Parathyroid adenoma (tissue), 2 donors: ENCODE data around the gene RPL12.

Source experiments
- H2AFZ ChIP-seq: fragments of 300-600 bp; sonication (generic); one replicate; pipeline ENCODE4 v1.7.0; 2017; ENCODE audit warnings: antibody characterized with exemption, mild to moderate bottlenecking
- H3K27ac ChIP-seq: fragments of 300-600 bp; sonication (generic); one replicate; pipeline ENCODE4 v1.7.0; 2017
- H3K27me3 ChIP-seq: fragments of 300-600 bp; sonication (generic); one replicate; pipeline ENCODE4 v1.7.0; 2017; ENCODE audit warnings: low read length; ENCODE audit not compliant: control insufficient read depth, insufficient read depth
- H3K36me3 ChIP-seq: fragments of 300-600 bp; sonication (generic); one replicate; pipeline ENCODE4 v1.7.0; 2017; ENCODE audit warnings: low read length; ENCODE audit not compliant: control insufficient read depth, insufficient read depth
- H3K4me1 ChIP-seq: fragments of 300-600 bp; sonication (generic); one replicate; pipeline ENCODE4 v1.7.0; 2017; ENCODE audit warnings: control low read depth
- H3K4me2 ChIP-seq: fragments of 300-600 bp; sonication (generic); one replicate; pipeline ENCODE4 v1.7.0; 2017; ENCODE audit warnings: low read length
- H3K4me3 ChIP-seq: fragments of 300-600 bp; sonication (generic); one replicate; pipeline ENCODE4 v1.7.0; 2017; ENCODE audit warnings: low read depth, low read length
- H3K79me2 ChIP-seq: fragments of 300-600 bp; sonication (generic); one replicate; pipeline ENCODE4 v1.7.0; 2017; ENCODE audit warnings: control low read depth
- H3K9ac ChIP-seq: fragments of 300-600 bp; sonication (generic); one replicate; pipeline ENCODE4 v1.7.0; 2017; ENCODE audit warnings: mild to moderate bottlenecking
- H3K9me3 ChIP-seq: fragments of 300-600 bp; sonication (generic); one replicate; pipeline ENCODE4 v1.7.0; 2017; ENCODE audit warnings: low read length; ENCODE audit not compliant: control insufficient read depth
- TF ChIP-seq, protein P1 (sequence below): fragments of 300-600 bp; sonication (generic); IDR thresholded peaks from one replicate; pipeline ENCODE4 v1.7.0; 2017; ENCODE audit warnings: antibody characterized with exemption, mild to moderate bottlenecking
- donor health status: primary hyperparathyroidism.

Gene RPL12

DNA sequence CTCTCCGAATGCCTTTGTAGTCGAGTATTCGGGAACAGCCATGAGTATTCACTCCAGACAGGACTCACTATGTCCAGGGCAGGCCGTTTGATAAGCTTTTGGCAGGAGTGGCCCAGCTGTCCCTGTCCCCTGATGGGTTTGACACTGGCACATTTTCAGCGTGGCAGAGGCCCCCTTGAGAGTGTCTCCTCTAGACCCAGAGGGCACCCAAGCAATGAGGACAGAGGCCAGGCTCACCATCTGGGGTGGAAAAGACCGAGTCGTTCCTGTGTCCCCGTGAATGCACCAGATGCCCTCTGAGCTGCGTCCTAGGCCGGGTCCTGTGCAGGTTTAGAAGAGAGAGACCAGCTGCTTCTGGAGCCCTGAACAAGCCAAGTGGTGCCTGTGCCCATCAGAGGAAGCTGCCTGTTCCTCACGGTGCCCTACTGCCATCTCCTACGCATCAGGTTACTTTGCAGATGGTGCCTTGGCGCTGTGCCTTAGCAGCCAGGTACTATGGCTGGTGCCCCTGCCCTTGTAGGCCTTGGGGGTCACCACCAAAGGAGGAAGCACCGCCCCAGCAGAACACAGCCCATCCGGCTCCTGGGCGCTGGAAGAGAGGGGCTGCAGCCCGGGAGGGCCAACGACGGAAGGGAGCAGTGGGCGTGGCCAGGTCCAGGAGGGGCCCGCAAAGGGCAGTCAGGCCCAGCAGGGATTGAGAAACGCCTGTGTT lies 42.5 kb upstream of the RPL12 start:
- Histone ChIP-seq H3K9me3 (no peaks in the 10 kb centered on the region), H3K36me3 (no peaks in the 10 kb centered on the region), H2AFZ (no peak overlapping the region), H3K27ac (no peak overlapping the region), H3K4me1 (no peaks in the 10 kb centered on the region), H3K9ac (no peak overlapping the region), H3K79me2 (no peaks in the 10 kb centered on the region), H3K27me3 (no peaks in the 10 kb centered on the region), H3K4me2 (no peak overlapping the region), H3K4me3 (no peak overlapping the region)
- TF ChIP-seq, protein P1, sequence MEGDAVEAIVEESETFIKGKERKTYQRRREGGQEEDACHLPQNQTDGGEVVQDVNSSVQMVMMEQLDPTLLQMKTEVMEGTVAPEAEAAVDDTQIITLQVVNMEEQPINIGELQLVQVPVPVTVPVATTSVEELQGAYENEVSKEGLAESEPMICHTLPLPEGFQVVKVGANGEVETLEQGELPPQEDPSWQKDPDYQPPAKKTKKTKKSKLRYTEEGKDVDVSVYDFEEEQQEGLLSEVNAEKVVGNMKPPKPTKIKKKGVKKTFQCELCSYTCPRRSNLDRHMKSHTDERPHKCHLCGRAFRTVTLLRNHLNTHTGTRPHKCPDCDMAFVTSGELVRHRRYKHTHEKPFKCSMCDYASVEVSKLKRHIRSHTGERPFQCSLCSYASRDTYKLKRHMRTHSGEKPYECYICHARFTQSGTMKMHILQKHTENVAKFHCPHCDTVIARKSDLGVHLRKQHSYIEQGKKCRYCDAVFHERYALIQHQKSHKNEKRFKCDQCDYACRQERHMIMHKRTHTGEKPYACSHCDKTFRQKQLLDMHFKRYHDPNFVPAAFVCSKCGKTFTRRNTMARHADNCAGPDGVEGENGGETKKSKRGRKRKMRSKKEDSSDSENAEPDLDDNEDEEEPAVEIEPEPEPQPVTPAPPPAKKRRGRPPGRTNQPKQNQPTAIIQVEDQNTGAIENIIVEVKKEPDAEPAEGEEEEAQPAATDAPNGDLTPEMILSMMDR = no peak

DNA sequence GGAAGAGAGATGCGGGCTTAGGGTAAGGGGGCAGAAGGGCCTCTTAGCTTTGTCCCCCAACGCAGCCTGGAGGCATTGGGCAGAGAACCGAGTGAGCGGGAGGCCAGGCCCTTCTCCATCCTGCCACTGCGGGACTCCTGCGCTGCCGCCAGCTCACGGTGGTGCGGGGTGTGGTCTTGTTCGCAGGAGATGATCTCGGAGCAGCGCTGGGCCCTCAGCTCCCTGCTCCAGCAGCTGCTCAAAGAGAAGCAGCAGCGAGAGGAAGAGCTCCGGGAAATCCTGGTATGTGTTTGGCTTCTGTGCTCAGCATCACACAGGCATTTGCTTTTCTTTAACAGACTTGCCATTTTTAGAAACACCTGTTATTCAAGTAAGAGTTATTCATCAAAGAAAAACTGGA lies 41.4 kb upstream of the RPL12 start:
- Histone ChIP-seq H3K79me2 (no peaks in the 10 kb centered on the region), H3K9ac (no peak overlapping the region), H3K36me3 (no peaks in the 10 kb centered on the region), H3K4me2 (no peak overlapping the region), H2AFZ (no peak overlapping the region), H3K27ac (no peak overlapping the region), H3K27me3 (no peaks in the 10 kb centered on the region), H3K9me3 (no peaks in the 10 kb centered on the region), H3K4me3 (no peak overlapping the region), H3K4me1 (no peaks in the 10 kb centered on the region)
- TF ChIP-seq, protein P1 = no peak

DNA sequence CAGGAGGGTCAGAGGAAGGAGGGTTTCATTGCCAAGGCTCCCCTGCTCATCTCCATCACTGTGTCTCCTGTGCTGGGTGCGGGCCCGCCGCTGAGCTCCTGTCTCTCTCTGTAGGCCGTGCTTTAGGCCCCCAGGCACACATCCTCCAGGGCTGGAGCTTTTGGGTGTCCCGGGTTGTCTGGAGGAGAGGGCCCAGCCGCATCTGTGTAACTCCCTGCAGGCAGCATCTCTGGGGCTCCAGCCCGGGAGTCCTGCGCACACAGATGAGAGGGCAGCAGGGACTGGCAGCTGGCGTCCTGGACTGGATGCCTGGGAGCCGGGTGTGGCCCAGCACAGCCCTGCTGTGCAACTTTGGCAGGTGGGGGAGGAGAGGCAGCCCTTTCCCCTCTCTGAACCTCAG lies 40.3 kb upstream of the RPL12 start:
- Histone ChIP-seq H3K36me3 (no peaks in the 10 kb centered on the region), H3K4me1 (no peaks in the 10 kb centered on the region), H2AFZ (no peak overlapping the region), H3K9ac (no peak overlapping the region), H3K4me2 (no peak overlapping the region), H3K27ac (no peak overlapping the region), H3K27me3 (no peaks in the 10 kb centered on the region), H3K4me3 (no peak overlapping the region), H3K79me2 (no peaks in the 10 kb centered on the region), H3K9me3 (no peaks in the 10 kb centered on the region)
- TF ChIP-seq, protein P1 = no peak

DNA sequence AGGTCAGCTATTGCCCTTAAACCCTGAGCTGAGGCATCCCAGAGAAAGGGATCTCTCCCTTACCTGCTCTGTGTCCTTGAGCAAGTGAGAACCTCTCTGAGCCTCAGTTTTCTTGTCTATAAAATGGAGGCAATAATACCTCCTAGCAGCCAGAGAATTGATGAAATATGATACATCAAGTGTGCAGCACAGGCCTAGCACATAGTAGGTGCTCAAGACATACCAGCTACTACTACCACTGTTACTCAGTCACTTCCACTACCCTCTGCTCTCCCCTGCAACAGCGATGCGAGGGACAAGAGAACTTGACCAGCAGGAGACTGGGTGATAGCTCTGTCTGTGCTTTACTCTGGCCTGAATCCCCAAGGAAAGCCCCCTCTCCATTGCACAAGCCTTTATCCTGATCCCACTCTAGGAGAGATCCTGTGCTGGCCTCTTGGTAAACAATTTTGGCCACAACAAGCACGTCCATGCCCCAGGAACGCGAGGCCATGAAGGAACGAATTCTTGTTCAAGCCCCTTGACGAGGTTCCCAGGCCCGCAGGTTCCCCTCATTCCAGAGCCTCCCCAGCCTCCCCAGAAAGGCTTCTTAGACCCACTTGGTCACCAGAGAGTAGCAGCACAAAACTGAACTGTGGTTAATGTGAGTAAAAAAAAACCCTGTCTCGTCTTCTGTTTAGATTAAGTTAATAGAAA lies 39.5 kb upstream of the RPL12 start:
- H3K9me3 ChIP-seq = no peaks in the 10 kb centered on the region
- no peaks in the 10 kb centered on the region for H3K27me3 ChIP-seq
- no peak overlapping the region for H3K4me2 ChIP-seq
- no peak overlapping the region for H3K27ac ChIP-seq
- no peaks in the 10 kb centered on the region for H3K4me1 ChIP-seq
- H3K4me3 ChIP-seq = no peak overlapping the region
- no peak overlapping the region for H2AFZ ChIP-seq
- no peaks in the 10 kb centered on the region for H3K79me2 ChIP-seq
- no peak overlapping the region for H3K9ac ChIP-seq
- no peaks in the 10 kb centered on the region for H3K36me3 ChIP-seq
- TF ChIP-seq, protein P1 = no peak
